Duodenal mucosa (tissue), 2 donors: ENCODE data around the gene FBXO9.
A peak's percentile ranks its signal among the peaks of the same experiment; 100 is the strongest.

ENCODE experiments used
- H3K27ac ChIP-seq: one replicate; pipeline ENCODE4 v1.7.0; 2013; ENCODE audit warnings: low read depth, low read length
- H3K27me3 ChIP-seq, 2 donors: one replicate each; pipeline ENCODE4 v1.7.0; 2013; ENCODE audit warnings: low read length in 2 of 2, control low read depth in 1 of 2; ENCODE audit not compliant: insufficient read depth in 2 of 2, control insufficient read depth in 1 of 2
- H3K36me3 ChIP-seq, 2 donors: one replicate each; pipeline ENCODE4 v1.7.0; 2013; ENCODE audit warnings: low read length in 2 of 2, control low read depth in 1 of 2; ENCODE audit not compliant: insufficient read depth in 2 of 2, control insufficient read depth in 1 of 2
- H3K4me1 ChIP-seq, 2 donors: one replicate each; pipeline ENCODE4 v1.7.0; 2013; ENCODE audit warnings: low read length in 2 of 2, control low read depth in 1 of 2; ENCODE audit not compliant: insufficient read depth in 2 of 2, control insufficient read depth in 1 of 2
- H3K4me3 ChIP-seq, 2 donors: one replicate each; pipeline ENCODE4 v1.7.0; 2013; ENCODE audit warnings: low read length in 2 of 2, low read depth in 1 of 2
- H3K9ac ChIP-seq, 2 donors: one replicate each; pipeline ENCODE4 v1.7.0; 2013; ENCODE audit warnings: low read length in 2 of 2, low read depth in 1 of 2
- H3K9me3 ChIP-seq, 2 donors: one replicate each; pipeline ENCODE4 v1.7.0; 2013; ENCODE audit warnings: low read length in 2 of 2, control low read depth in 1 of 2; ENCODE audit not compliant: control insufficient read depth in 1 of 2

Gene FBXO9

GRCh38 chr6:53104916-53105315, 39.7 kb downstream of the FBXO9 start:
- no peak overlapping the region for H3K27ac ChIP-seq
- no peak overlapping the region for H3K9ac ChIP-seq
- no peak overlapping the region for H3K4me3 ChIP-seq
- no peaks in the 10 kb centered on the region for H3K27me3 ChIP-seq
- H3K36me3 ChIP-seq, result peaks cover 7 to 14% of the 10 kb centered on the region in 2 donors
- H3K9me3 ChIP-seq, result no peaks in the 10 kb centered on the region
- no peaks in the 10 kb centered on the region for H3K4me1 ChIP-seq

DNA sequence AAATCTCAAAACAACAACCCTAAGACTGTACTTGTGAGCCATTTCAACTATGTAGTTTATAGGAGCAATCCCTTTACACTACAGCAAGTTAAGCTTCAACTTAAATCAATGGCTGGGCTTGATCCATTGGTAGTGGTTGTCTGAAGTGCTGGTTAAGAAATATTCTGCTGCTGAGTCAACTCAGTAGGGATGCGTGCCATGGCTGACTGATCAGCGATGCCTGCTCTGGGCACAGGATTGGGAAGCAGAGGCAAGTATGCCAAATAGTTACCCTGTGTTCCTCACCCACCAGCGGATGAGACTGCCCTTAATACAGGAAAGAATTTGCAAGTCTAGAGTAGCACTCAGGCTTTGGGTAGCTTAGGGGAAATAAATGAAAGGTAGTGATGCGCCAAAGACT, 41.9 kb downstream of the FBXO9 start:
- H3K27ac ChIP-seq, result no peak overlapping the region

DNA sequence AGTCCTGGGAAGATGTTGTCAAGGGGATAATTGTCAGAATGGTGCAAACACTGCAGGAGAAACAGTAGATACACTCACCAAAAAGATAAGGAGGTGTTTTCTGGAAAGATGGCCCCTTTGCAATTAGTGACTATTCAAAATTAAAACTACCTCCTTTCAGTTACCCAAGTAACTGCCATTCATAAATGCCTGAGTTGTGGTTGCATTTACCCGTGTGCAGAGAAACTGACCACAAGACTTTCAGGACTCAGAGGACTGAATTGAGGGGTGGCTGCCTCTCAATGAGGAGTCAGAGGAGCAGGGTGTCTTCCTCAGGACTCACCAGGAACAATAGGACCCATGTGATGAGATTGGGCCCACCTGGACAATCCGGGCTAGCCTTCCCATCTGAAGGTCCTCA, 44.4 kb downstream of the FBXO9 start:
- no peaks in the 10 kb centered on the region for H3K9me3 ChIP-seq
- no peaks in the 10 kb centered on the region for H3K27me3 ChIP-seq
- H3K9ac ChIP-seq, result no peak overlapping the region
- H3K4me1 ChIP-seq, result peaks cover 12 to 14% of the 10 kb centered on the region in 2 donors
- H3K4me3 ChIP-seq, result no peak overlapping the region
- no peaks in the 10 kb centered on the region for H3K36me3 ChIP-seq
- H3K27ac ChIP-seq, result no peak overlapping the region

More for the DNA sequence above, 41.9 kb downstream of the FBXO9 start:
- H3K4me3 ChIP-seq, result no peak overlapping the region
- no peaks in the 10 kb centered on the region for H3K4me1 ChIP-seq
- H3K27me3 ChIP-seq, result no peaks in the 10 kb centered on the region
- peaks cover under 1 to 1% of the 10 kb centered on the region in 2 donors for H3K36me3 ChIP-seq
- H3K9ac ChIP-seq, result no peak overlapping the region
- no peaks in the 10 kb centered on the region for H3K9me3 ChIP-seq

DNA sequence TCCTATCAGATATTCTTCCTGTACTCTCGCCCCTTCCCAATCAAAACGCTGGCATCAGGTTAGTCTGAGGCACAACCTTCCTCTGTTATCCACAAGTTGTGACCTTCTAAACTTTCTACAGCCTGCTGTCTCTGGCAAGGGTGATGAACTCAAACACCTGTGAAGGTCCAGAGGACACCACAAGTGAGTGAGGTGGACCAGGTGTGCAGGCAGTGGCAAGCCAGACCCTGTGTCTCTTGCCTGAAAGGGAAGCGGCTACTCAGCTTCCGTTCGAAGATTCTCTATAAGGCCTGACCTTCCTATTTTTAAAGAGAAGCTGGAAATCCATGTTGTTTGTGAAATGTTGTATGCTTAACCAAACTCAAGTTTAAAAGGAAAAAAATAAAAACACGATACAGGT, 46.7 kb downstream of the FBXO9 start:
- no peaks in the 10 kb centered on the region for H3K9me3 ChIP-seq
- H3K9ac ChIP-seq, result no peak overlapping the region
- H3K4me3 ChIP-seq, result no peak overlapping the region
- no peaks in the 10 kb centered on the region for H3K36me3 ChIP-seq
- H3K27me3 ChIP-seq, result no peaks in the 10 kb centered on the region
- peaks cover 12 to 14% of the 10 kb centered on the region in 2 donors for H3K4me1 ChIP-seq
- H3K27ac ChIP-seq, result no peak overlapping the region

DNA sequence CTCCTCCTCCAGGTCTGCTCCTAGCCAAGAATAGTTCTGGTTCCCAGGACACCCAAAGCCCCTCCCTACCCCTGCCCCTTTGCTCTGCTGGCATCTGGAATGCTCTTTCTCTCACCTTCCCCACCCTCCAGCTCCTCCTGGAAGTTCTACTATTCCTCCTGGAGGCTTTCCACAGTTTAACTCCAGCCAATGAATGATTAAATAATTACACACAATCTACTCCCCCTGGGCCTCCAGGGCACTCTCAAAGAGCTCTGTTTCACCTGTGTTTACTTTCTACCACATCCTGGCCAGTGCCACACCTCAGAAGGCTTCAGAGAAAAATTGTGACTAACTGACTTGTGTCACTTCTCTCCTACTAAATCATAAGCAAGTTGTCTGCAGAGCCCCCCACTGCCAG, 47.2 kb downstream of the FBXO9 start:
- no peak overlapping the region for H3K9ac ChIP-seq
- no peaks in the 10 kb centered on the region for H3K36me3 ChIP-seq
- peaks cover 12 to 14% of the 10 kb centered on the region in 2 donors for H3K4me1 ChIP-seq
- H3K27me3 ChIP-seq, result no peaks in the 10 kb centered on the region
- H3K27ac ChIP-seq, result no peak overlapping the region
- no peaks in the 10 kb centered on the region for H3K9me3 ChIP-seq
- peak overlapping the region in 1 of 2 donors; percentile 11 for H3K4me3 ChIP-seq

DNA sequence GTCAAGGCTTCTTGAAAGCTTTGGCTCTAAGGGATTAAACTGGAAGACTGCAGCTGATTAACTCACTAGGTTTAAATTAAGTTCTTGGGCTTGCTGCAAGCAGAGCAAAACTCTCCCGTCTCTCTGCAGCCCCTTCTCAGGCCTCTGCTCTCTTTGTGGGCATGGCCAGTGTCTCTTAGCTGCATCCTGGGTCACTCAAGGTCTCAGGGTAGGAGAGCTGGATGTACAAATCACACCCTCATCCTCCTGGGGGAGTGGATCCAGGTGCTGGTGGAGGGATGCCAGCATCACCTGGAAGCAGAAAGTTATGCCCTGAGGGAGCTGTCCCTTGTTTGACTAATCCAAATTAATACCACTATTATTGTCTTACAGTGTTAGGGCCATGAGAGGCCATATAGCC, 47.7 kb downstream of the FBXO9 start:
- H3K9ac ChIP-seq, result no peak overlapping the region
- H3K36me3 ChIP-seq, result no peaks in the 10 kb centered on the region
- H3K27ac ChIP-seq, result no peak overlapping the region
- no peaks in the 10 kb centered on the region for H3K9me3 ChIP-seq
- peak overlapping the region in 1 of 2 donors; percentile 11 for H3K4me3 ChIP-seq
- H3K27me3 ChIP-seq, result no peaks in the 10 kb centered on the region
- peaks cover 12 to 14% of the 10 kb centered on the region in 2 donors for H3K4me1 ChIP-seq

DNA sequence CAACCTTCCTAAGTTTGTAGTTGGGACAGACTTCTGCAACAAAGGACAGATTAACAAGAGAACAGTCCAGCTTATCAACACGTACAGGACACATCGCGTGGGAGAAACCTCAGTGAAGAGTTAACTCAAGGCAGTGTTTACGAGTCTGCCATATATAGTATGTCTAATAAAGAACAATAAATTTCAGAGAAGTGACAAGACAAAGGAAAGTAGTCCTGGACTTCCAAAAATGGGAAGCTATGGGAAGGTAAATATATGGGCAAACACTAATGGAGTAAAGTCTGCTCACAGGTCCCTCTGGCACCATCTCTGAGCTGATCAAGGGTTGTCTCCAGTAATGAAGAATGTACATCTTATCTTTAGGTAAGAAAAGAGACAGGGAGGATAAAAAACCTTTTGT, 48.5 kb downstream of the FBXO9 start:
- H3K27ac ChIP-seq, result no peak overlapping the region
- H3K4me1 ChIP-seq, result peaks cover 12 to 14% of the 10 kb centered on the region in 2 donors
- no peaks in the 10 kb centered on the region for H3K27me3 ChIP-seq
- H3K9me3 ChIP-seq, result no peaks in the 10 kb centered on the region
- no peak overlapping the region for H3K4me3 ChIP-seq
- H3K36me3 ChIP-seq, result no peaks in the 10 kb centered on the region
- no peak overlapping the region for H3K9ac ChIP-seq

DNA sequence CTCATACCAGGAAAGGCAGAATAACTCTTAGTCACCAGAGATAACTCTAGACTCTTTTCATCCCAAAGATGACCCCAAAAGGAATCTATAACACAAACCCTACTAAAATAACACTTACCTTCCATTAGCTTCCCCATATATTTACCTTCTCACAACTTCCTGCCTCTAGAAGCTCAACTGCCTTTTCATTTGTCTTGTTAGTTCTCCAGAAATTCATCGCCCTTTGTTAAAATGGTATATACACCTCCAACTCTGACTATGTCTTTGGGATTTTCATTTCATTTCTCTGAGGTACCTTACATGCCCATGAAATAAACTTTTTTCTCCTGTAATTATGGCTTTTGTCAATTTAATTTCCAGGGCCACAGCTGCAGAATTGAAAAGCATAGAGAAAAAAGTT, 49.9 kb downstream of the FBXO9 start:
- no peaks in the 10 kb centered on the region for H3K9me3 ChIP-seq
- H3K9ac ChIP-seq, result no peak overlapping the region
- no peak overlapping the region for H3K4me3 ChIP-seq
- no peaks in the 10 kb centered on the region for H3K27me3 ChIP-seq
- H3K4me1 ChIP-seq, result peaks cover 17 to 18% of the 10 kb centered on the region in 2 donors
- no peak overlapping the region for H3K27ac ChIP-seq
- H3K36me3 ChIP-seq, result no peaks in the 10 kb centered on the region

DNA sequence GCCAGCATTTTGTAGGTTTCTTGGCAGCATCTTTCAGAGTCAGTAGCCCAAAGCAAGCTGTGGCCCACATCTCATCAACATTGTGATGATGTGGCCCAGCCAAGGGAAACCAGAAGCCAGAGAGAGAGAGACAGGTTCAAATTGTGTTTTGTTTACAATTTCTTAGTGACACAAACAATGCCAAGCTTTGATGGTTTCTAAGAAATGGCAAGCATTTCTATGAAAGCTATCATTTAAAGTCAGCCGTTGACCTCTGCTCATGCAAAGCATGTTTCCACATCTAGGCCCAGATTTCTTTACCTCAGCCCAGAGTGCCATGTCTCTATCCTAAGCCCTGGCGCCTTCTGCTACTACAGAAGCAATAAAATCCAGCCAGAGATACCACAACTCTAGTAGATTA, 50.5 kb downstream of the FBXO9 start:
- H3K4me3 ChIP-seq, result no peak overlapping the region
- peaks cover 17 to 22% of the 10 kb centered on the region in 2 donors for H3K4me1 ChIP-seq
- no peaks in the 10 kb centered on the region for H3K27me3 ChIP-seq
- H3K9me3 ChIP-seq, result no peaks in the 10 kb centered on the region
- no peaks in the 10 kb centered on the region for H3K36me3 ChIP-seq
- H3K27ac ChIP-seq, result no peak overlapping the region
- no peak overlapping the region for H3K9ac ChIP-seq

- no peak overlapping the region for H3K4me3 ChIP-seq
- no peaks in the 10 kb centered on the region for H3K36me3 ChIP-seq
- H3K4me1 ChIP-seq, result peaks cover 5 to 8% of the 10 kb centered on the region in 2 donors
- H3K27me3 ChIP-seq, result no peaks in the 10 kb centered on the region
- no peaks in the 10 kb centered on the region for H3K9me3 ChIP-seq
- no peak overlapping the region for H3K9ac ChIP-seq
- no peak overlapping the region for H3K27ac ChIP-seq
Observed at GRCh38 chr6:53119349-53119748, 54.1 kb downstream of the FBXO9 start.
